Omental fat pad (tissue), 4 donors: ENCODE measurements around the gene CHST7. TPM values are rescaled to one million over a fixed set of nuclear protein-coding genes. Genes with fewer than 3 reads are reported as not detected.

Experiments used
- ATAC-seq: fragments of 150-250 bp; one replicate; pipeline ENCODE4 v1.9.1; 2016; ENCODE audit warnings: mild to moderate bottlenecking, moderate library complexity; ENCODE audit not compliant: low FRiP score
- DNase-seq: peaks from one replicate; pipeline ENCODE4 v3.0.0-alpha.2; 2019; ENCODE audit warnings: low spot score
- small RNA-seq: library from RNA; depleted of rRNA; stranded (forward); fragments of <200 nt; gene quantifications from one replicate; pipeline ENCODE3, GENCODE V24; 2016
- total RNA-seq, 4 donors: library from RNA; depleted of rRNA; stranded (reverse); fragments of >200 nt; gene quantifications; one replicate each; pipeline ENCODE4 v1.1.0, GENCODE V29; 2016
- TF ChIP-seq, protein P1 (sequence below), 3 donors: fragments of 450-650 bp; IDR thresholded peaks; one replicate each; pipeline ENCODE4 v1.5.1; 2016 to 2017; ENCODE audit warnings: antibody characterized with exemption in 3 of 3, mild to moderate bottlenecking in 3 of 3, moderate library complexity in 2 of 3

Gene CHST7
- total RNA-seq, 4 donors from 2014 or later: 12.5 to 48.7 (median 24.0) TPM

DNA sequence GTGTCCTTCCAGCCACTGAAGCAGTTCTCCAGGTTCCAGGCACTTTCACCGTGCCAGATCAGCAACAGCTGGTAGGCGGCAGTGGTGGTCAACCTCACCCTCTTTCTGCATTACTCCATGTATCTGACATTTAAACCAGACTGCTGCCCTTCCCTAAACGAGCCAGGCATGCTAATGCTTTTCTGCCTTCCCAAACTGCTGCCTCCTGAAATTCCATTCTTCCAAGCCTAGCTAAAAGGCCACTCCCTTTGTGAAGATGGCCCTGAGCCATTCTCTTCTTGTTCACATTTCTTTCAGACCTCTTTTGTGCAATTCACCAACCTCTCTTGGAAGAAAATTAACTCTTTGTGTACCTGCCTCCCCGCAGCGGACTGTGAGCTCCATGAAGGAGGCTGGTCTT, 73.7 kb downstream of the CHST7 start:
- TF ChIP-seq, protein P1, sequence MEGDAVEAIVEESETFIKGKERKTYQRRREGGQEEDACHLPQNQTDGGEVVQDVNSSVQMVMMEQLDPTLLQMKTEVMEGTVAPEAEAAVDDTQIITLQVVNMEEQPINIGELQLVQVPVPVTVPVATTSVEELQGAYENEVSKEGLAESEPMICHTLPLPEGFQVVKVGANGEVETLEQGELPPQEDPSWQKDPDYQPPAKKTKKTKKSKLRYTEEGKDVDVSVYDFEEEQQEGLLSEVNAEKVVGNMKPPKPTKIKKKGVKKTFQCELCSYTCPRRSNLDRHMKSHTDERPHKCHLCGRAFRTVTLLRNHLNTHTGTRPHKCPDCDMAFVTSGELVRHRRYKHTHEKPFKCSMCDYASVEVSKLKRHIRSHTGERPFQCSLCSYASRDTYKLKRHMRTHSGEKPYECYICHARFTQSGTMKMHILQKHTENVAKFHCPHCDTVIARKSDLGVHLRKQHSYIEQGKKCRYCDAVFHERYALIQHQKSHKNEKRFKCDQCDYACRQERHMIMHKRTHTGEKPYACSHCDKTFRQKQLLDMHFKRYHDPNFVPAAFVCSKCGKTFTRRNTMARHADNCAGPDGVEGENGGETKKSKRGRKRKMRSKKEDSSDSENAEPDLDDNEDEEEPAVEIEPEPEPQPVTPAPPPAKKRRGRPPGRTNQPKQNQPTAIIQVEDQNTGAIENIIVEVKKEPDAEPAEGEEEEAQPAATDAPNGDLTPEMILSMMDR (IDR thresholded peaks at IDR 0.05): no peak
- ATAC-seq: no peak
- no peak for DNase-seq

Small RNAs within 50 kb of the gene (small RNA-seq; reads per million reads assigned to genes)
- not detected for gene RF00017

Other genes starting within 250 kb of the CHST7 start
- 1 to 10 TPM; 1.9 to 5.2 (median 2.5) TPM for gene ZNF674, start 28.3 kb upstream of the CHST7 start, total RNA-seq
- gene SLC9A7, start 185.4 kb downstream of the CHST7 start, total RNA-seq: 1 to 10 TPM in 3 of 4 donors, under 1 TPM in 1; 0.63 to 9.0 (median 2.7) TPM